HG02759 (cell line): Measurements from ENCODE around the gene NENF.
"Not testable (repeated sequence)": the region's sequence is repeated elsewhere in the genome, so short reads cannot be mapped to it uniquely, and the experiment has no call there.

Source experiments
- ATAC-seq: cut with Tn5 transposase; IDR thresholded peaks from one replicate; pipeline ENCODE4 v1.9.1; 2021; ENCODE audit warnings: mild to moderate bottlenecking, moderate library complexity; ENCODE audit not compliant: unreplicated experiment

The NENF gene

GRCh38 chr1:212480711-212481437 is 48.2 kb downstream of the NENF start:
- ATAC-seq = not testable (repeated sequence)

- ATAC-seq = no peak
These were observed 48.7 kb downstream of the NENF start for GRCh38 chr1:212481438-212481767.

DNA sequence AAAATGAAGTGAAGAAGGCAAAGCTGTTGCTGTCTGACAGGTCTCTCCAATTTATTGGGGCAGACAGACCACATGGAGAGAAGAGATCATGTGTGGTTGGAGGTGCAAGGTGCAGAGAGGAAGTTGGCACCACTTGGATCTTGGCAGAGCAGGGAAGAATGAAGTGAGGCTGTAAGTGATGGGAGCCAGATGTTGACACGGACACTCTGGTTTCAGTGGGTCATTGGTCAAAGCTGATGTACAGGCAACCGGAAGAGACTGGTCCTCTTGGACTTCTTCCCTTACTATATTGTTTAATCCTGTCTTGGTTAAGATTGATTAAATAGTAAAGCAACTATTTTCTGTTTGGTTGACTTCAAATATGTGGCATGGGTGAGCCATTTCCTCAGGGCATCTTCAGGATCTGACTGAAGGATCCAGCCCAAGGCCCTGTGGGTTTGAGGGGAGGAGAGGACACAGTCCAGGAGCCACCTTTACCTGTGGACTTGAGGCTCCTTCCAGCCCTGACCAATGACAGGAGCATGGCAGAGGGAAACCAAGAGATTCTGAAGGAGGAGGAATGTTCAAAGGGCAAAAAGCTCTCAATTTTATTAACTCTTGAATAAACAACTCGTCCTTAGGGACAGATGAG is 49.4 kb downstream of the NENF start:
- no peak for ATAC-seq

GRCh38 chr1:212482637-212483441 is 50.1 kb downstream of the NENF start:
- ATAC-seq = no peak

DNA sequence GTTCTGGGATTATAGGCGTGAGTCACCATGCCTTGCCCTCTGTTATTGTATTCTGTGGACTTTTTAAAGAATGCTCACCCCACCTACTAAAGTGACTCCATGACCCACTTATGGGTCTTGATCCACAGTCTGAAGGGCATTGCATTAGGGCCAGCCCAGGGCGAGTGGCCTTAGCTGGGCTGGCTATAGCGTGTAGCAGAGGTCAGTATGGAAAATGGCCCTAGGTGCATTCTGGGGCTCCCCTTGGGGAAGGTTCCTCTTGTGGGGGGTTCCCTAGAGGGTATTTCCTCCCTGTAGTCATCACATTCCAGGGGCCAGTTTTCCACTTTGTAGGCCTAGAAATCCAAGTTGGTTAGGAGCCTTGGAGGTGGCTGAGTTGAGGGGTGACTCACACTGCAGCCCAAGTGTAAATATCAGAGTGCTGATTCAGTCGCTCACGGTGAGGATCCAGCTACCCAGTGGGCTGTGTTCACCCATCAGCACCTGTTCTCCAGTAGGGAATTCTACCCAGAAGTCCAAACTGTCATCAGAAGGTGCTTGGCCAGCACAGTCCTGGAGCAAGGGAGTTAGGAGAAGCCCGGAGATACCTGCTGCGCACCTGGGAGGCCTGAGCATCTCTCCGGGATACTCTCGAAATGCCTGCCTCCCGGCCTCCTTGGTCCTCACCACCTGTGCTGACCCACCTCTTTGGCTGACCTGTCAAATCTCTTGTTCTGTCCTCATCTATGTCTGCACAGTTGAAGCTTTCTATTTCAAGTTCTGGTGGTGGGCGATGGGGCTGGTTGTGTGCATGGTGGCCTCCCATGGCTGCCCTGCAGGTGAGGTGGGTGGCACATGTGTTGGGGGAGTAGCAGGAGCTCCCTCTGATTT is 52.2 kb downstream of the NENF start:
- ATAC-seq = no peak

DNA sequence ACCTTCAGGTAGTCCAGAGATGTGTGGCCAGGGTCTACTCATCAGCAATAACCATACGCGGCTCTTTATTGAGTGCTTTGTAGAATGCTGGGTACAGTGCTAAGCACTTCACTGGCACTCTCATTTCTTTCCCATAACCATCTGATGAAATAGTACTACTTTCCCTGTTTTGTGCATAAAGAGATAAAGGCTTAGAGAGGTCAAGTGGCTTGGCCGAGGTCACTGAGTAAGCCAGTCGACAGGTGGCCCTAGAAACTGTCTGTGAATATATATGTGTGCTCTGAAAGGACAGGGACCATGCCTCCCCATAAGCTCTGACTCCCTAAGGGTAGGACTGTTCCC is 52.8 kb downstream of the NENF start:
- no peak for ATAC-seq

- peak; percentile 52 for ATAC-seq
These were observed 53.3 kb downstream of the NENF start for GRCh38 chr1:212485913-212486618.

DNA sequence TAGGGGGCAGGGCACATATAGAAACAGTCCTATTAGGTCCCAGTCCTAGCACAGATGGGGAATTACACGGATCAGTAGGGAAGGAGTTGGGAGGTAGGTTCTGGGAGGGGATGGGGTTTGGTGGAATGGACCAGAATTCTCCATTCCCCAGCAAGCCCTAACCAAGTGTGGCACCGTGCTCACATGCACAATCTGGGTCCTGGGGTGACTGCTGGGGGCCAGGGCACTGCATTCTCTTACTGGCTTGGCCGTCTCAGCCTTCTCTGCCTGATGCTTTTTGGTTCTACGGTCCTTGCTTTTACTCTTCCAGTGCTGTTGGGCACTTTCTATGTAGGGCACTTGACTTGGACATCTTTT is 53.9 kb downstream of the NENF start:
- ATAC-seq = no peak

- no peak for ATAC-seq
These were observed 54.6 kb downstream of the NENF start for GRCh38 chr1:212487286-212487685.

GRCh38 chr1:212487774-212488435 is 55.2 kb downstream of the NENF start:
- no peak for ATAC-seq

GRCh38 chr1:212488436-212489283 is 55.9 kb downstream of the NENF start:
- peak; percentile 72 for ATAC-seq

- no peak for ATAC-seq
These were observed 56.7 kb downstream of the NENF start for GRCh38 chr1:212489284-212489859.

GRCh38 chr1:212490276-212490675 is 57.6 kb downstream of the NENF start:
- no peak for ATAC-seq

- ATAC-seq = no peak
These were observed 58.7 kb downstream of the NENF start for GRCh38 chr1:212491454-212491853.
